NB4 (cell line): ENCODE results near the gene PSMA7.

ENCODE experiments used
- CTCF ChIP-seq: IDR thresholded peaks from one replicate; pipeline ENCODE4 v1.5.1; 2012; ENCODE audit warnings: low read depth, low read length
- MYC ChIP-seq: IDR thresholded peaks from 2 replicates; pipeline ENCODE4 v1.6.1; 2011; ENCODE audit warnings: low read depth, low read length
- POLR2A ChIP-seq: IDR thresholded peaks from 2 replicates; pipeline ENCODE4 v1.6.1; 2011; ENCODE audit warnings: mild to moderate bottlenecking; ENCODE audit not compliant: insufficient read length; ENCODE audit errors: extremely low read depth
- TF ChIP-seq, protein P1 (sequence below): IDR thresholded peaks from 2 replicates; pipeline ENCODE4 v1.6.1; 2011; ENCODE audit warnings: low read depth, low read length

DNA sequence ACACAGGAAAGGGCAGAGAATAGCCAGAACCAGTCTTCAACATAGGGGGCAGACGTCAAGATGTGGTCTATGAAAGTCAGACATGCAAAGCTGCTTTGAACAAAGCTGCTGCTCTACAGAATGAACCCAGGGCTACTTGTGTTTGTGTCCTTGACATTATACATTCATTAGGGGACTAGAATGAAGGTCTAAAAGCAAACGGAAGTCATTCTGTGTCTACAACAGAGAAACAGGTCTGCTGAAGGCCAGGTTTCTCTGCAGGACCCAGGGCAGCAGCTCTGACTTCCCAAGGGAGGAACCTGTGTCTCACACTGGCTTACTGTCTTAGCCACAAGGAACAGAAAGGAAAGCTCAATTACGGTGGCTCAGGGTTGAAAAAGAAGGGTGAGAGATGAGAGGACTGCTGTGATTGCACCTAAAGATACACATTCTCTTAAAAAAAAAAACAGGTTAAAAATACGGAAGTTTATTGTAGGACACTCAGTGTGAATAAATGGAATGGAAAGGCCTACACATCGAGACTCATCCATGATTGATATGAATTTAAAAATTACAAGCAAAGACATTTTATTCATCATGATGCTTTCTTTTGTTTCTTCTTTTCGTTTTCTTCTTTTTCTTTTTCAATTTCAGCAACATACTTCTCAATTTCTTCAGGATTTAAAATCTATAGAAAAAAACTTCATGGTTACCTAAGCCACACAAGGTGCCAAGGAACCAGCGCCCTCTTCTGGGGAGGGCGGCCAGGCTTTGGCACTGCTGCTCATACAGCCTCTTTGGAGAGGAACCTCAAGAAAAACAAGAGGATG is 6.7 kb downstream of the PSMA7 start:
- peak; percentile 98 for TF ChIP-seq CTCF
- TF ChIP-seq POLR2A, result no peak
- TF ChIP-seq, protein P1, sequence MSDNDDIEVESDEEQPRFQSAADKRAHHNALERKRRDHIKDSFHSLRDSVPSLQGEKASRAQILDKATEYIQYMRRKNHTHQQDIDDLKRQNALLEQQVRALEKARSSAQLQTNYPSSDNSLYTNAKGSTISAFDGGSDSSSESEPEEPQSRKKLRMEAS, result peak; percentile 31; the same call in 1 of the 2 replicates
- TF ChIP-seq MYC, result peak; percentile 41; the same call in 1 of the 2 replicates
